ENCODE data around the gene CYP2C19.
"Not testable (repeated sequence)": the region's sequence is repeated elsewhere in the genome, so short reads cannot be mapped to it uniquely, and the experiment has no call there.

CYP2C19 gene

GRCh38 chr10:94762393-94762792 lies at the start of gene CYP2C19:
TSS of gene CYP2C19 (plus strand) at chr10:94762681. CDS start at chr10:94762706, 25 bp downstream.
- no peak for DNase-seq (ENCODE audit: low spot score)

DNA sequence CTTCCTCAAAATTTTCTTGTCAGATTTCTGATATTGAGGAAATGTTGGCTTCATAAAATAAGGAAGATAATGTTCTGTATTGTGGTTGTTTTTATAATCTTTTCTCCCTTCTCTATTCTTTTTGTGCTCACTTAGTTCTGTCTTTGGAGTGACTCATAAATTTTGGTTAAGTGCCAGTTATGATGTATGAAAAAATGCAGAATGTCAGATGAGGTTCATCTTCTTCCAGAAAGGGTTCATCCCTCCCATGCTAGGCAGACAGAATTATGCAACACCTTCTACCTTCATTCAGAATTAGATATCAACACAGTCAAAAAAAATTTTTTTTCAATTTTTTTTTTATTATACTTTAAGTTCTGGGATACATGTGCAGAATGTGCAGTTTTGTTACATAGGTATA lies 36.6 kb upstream of the CYP2C19 start:
- DNase-seq (ENCODE audit: low spot score) = no peak

GRCh38 chr10:94735197-94735596 lies 27.3 kb upstream of the CYP2C19 start:
- no peak for DNase-seq (ENCODE audit: low spot score)

GRCh38 chr10:94738588-94738987 lies 23.9 kb upstream of the CYP2C19 start:
- DNase-seq (ENCODE audit: low spot score) = no peak

DNA sequence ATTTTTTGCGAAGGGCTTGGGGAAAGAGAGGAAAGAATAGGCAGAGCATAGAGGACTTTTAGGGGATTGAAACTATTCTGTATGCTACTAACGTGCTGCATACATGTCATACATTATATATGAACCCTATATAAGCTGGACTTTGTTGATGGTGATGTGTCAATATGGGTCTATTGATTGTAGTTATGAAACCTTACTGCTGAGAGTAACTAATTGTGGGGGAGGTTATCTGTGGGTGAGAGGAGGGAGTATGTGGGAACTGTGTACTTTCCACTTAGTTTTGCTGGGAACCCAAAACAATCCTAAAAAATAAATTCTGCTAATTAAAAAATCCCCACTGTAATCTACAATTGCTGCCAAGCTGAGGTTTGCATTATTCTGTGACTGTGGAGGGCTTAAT lies 15.3 kb upstream of the CYP2C19 start:
- no peak for DNase-seq (ENCODE audit: low spot score)

DNA sequence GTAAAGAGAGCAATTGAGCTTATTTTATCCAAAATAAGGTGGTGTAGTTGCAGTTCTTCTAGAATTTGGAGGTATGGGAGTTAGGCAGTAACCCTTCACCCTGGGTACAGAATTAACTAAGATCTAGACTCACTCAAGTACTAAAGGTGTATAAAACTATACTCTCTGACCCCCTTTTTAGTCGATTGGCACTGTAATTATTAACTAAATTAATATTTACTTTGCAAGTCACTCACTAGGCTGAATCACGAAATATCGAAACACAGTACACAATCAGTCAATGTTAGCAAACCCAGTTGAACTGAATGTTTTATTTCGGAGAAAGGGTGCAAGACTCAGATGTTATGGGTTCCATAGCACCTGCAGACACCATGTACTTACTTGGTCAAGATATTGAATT lies 14.6 kb upstream of the CYP2C19 start:
- DNase-seq (ENCODE audit: low spot score) = no peak

DNA sequence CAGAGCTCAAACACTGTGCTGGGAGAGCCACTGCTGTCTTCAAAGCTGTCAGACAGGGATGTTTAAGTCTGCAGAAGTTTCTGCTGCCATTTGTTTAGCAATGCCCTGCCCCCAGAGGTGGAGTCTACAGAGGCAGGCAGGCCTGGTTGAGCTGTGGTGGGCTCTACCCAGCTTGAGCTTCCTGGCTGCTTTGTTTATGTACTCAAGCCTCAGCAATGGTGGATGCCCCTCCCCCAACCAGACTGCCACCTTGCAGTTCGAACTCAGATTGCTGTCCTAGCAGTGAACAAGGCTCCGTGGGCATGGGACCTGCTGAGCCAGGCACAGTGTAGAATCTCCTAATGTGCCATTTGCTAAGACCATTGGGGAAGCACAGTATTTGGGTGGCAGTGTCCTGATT lies 4.6 kb upstream of the CYP2C19 start:
- no peak for DNase-seq (ENCODE audit: low spot score)

GRCh38 chr10:94760586-94761178 lies 1.8 kb upstream of the CYP2C19 start:
- no peak for DNase-seq (ENCODE audit: low spot score)

DNA sequence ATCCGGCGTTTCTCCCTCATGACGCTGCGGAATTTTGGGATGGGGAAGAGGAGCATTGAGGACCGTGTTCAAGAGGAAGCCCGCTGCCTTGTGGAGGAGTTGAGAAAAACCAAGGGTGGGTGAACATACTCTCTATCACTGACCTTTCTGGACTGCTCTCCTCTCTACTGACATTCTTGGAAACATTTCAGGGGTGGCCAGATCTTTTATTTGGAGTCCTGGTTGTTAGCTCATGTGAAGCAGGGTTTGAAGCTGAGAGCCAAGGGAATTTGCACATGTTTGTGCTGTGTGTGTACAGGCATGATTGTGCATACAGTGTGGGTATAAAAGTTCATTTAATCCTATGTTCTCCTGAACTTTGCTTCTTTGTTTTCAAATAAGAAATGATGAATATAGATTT lies 12.9 kb downstream of the CYP2C19 start:
- not testable (repeated sequence) for DNase-seq (ENCODE audit: low spot score)

DNA sequence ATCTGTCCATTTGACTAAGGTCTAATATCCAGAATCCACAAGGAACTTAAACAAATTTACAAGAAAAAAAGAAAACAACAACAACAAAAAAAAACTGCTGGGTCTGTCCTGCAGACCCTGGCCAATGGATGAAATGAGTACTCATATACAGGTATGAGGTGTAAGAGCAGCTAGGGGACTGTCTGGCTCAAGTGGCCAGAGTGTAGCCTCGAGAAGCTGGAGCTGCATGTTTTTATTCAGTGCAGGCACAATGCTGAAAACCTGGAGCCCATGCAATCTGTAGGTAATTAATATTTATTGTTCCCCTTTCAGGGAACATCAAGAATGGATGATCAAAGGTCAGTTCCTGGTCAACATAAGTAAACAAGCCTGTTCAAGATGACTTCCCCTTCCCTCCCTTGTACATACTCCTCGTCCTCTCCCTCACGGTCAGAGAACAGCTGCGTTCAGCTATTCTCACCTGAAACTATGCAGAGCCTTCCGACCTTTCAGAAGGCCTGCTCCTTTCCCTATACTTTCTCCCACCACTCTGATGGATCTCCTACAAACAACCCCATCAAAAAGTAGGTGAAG lies 15.5 kb downstream of the CYP2C19 start:
- DNase-seq (ENCODE audit: low spot score) = no peak

GRCh38 chr10:94780844-94781243 lies 18.4 kb downstream of the CYP2C19 start:
- DNase-seq (ENCODE audit: low spot score) = no peak

DNA sequence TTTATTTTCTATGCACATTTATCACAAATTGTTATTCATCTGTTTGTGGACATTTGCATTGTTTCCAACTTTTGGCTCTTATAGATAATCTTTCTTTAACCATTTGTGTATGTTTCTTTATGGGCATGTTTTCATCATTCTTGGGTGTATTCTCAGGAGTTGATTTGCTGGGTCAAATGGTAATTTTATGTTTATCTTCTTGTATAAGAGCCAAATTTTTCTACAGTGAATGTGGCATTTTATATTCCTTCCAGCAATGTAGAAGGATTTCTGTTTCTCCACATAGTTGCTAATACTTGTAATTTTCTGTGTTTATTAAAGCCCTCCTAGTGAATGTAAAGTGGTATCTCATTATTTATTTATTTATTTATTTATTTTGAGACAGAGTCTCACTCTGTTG lies 21.8 kb downstream of the CYP2C19 start:
- DNase-seq (ENCODE audit: low spot score) = no peak

GRCh38 chr10:94785211-94785610 lies 22.7 kb downstream of the CYP2C19 start:
- DNase-seq (ENCODE audit: low spot score) = no peak

- not testable (repeated sequence) for DNase-seq (ENCODE audit: low spot score)
Observed at GRCh38 chr10:94800551-94800950, 38.1 kb downstream of the CYP2C19 start.

GRCh38 chr10:94803307-94803706 lies 40.8 kb downstream of the CYP2C19 start:
- DNase-seq (ENCODE audit: low spot score) = no peak

GRCh38 chr10:94830025-94830424 lies 67.5 kb downstream of the CYP2C19 start:
- DNase-seq (ENCODE audit: low spot score) = not testable (repeated sequence)

- DNase-seq (ENCODE audit: low spot score) = no peak
Observed at GRCh38 chr10:94846204-94846603, 83.7 kb downstream of the CYP2C19 start.

GRCh38 chr10:94850766-94851165 lies 88.3 kb downstream of the CYP2C19 start:
- DNase-seq (ENCODE audit: low spot score) = no peak

DNA sequence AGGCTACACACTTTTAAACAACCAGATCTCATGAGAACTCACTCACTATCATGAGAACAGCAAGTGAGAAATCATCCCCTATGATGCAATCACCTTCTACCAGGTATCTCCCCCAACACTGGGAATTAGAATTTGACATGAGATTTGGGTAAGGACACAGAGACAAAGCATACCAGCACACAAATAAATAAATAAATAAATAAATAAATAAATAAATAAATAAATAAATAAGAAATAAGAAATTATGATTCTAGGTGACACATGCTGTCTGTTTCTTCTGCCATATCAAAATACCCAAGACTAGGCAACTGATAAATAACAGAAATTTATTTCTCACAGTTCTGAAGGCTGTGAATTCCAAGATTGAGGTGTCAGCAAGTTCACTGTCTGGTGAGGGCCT lies 88.8 kb downstream of the CYP2C19 start:
- DNase-seq (ENCODE audit: low spot score) = no peak

- DNase-seq (ENCODE audit: low spot score) = no peak
Observed at GRCh38 chr10:94852438-94852837, 90.0 kb downstream of the CYP2C19 start.

- no peak for DNase-seq (ENCODE audit: low spot score)
Observed at GRCh38 chr10:94853065-94853464, 90.6 kb downstream of the CYP2C19 start.

GRCh38 chr10:94858005-94858404 lies 95.5 kb downstream of the CYP2C19 start:
- no peak for DNase-seq (ENCODE audit: low spot score)

DNA sequence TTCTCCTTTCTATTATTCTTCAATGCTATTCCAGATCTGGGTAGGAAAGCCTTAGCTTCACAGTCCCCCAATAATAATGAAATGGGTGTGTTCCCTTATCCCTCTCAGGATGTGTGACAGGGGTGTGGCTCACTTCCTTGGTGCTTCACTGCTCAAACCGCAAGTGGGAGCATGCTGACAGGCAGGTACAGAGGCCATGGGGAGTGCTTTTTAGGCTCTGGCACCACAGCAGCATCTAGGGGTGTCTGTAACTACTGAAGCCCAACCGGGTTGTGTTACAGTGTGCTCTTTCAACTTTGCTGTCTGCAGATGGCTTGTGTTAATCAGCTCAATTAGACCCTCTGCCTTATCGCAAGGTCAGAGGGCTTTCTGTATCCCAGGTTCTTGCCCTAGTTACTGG lies 96.6 kb downstream of the CYP2C19 start:
- DNase-seq (ENCODE audit: low spot score) = no peak

DNA sequence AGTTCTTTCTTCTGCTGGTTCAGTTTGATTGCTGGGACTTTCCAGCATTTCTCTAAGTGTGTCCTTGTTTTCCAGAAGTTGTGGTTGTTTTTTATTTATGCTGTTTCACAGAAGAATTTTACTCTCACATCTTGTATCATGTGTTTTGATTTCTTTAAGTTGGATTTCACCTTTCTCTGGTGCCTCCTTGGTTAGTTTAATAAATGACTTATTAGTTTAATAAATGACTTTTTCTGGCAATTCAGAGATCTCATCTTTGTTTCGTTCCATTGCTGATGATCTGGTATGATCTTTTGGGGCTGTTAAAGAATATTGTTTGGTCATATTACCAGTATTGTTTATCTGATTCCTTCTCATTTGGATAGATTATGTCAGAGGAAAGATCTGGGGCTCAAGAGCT lies 116.2 kb downstream of the CYP2C19 start:
- no peak for DNase-seq (ENCODE audit: low spot score)

All from GM03348 (cell line).